GM19452 (cell line): ENCODE data around the gene CFAP73.

Experiments
- ATAC-seq: cut with Tn5 transposase; IDR thresholded peaks from one replicate; pipeline ENCODE4 v1.9.1; 2021; ENCODE audit not compliant: unreplicated experiment

CFAP73 gene

DNA sequence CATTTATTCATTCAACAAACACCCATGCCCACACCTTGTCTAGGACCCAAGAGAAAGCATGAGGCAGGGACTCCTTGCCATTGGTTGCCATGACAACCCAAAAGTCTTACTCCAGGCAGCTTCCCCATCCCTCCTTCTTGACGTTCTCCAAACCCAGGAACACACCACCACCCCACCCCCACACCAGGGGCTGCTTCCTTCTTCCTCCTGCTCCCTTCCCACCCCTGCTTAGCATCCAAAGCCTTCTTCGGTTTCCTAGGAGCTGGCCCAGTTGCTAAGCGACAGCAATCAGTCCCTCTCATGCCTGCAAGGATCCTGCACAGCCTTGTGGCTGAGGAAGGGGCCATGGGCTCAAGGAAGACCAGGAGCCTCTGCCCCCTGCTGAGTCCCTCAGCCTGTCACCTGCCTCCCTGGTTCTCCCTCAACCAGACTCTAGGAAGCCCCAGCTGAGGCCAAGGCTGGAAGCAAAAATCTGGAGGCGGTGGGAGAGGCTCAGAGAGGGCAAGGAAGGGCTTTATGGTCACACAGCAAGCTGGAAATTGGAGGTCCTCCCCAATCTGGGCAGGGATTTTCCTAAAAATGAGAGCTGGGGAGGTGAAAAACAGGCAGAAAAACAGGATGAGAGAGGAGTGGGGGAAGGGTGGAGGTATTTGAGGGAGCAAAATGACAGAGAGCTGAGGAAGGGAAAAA, 29.4 kb upstream of the CFAP73 start:
- no peak for ATAC-seq

DNA sequence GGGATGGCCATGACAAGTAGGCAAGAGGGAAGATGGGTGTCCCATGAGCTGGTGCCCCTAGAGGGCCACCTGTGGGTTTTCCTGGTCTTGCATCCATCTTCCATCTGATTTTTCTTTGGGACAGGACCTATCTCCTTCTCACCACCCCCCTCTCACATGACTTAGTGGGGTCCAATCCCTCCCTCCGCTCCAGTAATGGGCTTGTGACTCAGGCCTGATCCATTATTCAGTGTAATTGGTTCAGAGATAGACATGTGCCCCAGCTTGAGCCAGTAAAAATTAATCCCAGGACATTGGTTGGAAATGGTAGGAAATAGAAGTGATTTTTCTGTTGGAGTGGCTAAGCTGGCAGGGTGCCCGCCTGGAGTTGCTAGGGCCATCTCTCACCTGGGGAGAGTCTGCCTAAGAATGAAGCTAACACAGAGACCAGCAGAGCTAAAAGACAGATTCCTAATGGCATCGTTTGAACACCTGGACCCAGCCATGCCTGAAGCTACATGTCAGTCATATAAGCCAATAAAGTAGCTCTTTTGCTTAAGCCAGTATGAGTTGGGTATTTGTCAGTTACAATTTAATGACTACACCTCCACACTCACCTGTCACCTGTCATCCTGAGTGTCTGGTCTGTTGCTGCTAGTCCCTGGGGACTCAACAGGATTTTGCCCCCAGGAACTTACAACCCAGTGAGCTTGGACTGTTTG, 28.7 kb upstream of the CFAP73 start:
- no peak for ATAC-seq

DNA sequence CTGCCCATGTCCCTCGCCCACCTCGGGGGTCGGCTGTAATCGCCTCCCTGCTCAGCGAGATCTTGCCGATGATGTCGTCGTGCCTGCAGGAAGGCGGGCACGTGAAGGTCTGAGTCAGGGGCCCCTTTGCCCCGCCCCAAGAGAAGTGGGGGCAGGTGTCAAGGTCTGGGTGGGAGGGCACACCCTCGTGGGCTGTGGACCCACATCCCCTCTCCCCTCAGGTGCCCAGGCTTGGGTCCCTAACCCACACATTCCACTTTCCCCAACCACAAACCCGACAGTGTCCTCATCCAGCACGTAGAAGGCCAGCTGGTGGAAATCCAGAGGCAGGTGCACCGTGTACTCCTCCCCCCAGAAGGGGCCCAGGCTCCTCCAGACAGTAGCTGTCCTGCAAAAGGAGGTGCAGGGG, 21.7 kb upstream of the CFAP73 start:
- ATAC-seq: no peak

DNA sequence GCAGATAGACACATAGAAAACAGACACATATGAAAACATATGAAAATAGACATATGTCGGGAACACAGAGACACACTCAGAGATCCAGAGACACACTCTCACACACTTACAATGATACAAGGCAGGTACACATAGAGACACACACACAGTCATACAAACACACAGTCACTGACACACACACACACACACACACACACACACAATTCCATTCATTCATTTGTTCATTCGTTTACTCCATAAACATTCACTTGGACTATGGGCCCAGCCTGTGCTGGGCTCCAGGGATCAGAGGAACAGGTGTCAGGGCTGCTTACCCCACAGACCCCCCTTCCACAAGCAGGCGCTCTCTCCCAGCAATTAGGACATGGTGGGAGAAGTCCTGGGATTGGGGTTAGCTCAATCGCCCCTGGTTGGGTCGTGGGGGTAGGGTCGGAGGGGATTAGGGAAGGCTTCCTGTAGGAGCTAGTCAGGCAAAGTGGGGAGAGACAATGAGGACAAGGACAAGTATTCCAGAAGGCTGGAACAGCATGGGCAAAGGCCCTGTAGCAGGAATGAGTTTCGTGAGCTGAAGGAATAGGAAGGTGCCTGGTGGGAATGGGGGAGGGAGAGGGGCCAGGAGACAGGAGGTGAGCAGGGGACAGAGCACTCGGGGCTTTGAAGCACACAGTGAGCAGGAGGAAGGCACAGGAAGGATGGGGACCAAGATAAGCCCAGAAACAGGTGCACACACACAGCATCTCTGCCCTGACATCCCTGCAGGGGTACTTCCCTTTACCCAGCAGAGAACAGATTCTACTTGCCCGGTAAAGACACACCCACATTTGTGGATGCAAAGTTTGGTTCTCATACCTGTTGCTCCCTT, 20.5 kb upstream of the CFAP73 start:
- ATAC-seq: no peak

DNA sequence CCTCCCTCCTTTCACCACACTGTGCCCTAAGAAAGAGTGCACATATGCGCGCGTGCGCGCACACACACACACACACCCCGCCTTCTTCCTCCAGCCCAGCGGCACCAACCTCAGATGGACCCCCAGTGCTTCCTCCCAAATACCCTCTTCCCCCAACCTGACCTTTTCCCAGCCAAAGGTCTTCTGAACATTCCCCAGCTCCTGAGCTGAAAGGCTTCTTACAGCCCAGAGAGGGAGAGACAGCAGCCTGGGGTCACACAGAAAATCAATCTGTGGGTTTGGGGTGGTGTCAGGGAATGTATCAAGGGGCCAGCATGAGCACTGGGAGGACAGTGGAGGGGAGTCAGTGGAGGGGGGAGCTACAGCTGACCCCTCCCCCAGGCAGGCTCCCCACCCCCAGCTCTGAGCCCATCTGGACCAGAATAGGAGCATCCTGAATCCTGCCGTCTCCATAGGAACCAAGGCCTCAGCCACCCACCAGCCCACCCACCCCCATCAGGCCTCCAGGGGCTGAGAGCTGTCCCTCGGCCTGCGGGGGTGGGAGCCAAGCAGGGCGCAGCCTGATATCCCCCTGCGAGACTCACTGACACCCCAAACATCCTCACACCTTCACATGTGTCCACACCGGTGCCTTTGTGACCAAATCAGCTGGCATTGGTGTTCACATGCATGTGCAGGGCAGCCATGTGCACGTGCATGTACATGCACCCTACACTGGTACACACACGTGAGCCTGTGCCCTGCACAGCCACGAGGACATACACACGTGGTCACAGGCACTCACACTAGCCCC, 19.7 kb upstream of the CFAP73 start:
- ATAC-seq: no peak

DNA sequence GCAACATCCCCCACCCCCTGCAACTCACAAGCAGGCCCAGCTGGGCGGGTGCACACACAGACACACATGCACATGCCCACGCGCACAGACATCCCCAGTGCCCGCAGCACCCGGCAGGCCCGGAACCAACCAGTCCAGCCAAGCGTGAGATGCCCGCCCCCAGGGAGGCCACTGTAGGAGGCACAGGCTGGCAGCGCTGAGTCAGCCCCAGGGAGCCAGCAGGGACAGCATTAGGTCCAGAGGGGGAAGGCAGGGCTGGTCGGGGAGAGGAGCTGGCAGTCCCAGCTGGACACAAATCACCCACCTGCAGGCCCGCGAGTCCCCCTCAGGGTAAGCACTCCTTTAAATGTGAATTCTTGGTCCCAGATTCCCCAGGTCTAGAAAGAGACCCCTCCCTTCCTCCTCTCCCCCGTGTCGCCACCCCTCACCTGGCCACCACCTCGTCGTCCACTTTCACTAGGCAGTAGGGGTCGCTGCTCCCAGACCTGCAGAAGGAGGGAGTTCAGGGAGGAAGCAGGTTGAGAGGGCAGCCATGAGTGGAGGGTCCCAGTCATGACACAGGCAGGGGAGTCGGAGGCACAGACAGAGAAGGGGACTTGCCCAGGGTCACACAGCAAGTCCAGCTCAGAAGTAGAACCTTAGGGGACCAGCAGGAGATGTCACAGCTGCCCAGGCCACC, 18.9 kb upstream of the CFAP73 start:
- ATAC-seq: no peak

DNA sequence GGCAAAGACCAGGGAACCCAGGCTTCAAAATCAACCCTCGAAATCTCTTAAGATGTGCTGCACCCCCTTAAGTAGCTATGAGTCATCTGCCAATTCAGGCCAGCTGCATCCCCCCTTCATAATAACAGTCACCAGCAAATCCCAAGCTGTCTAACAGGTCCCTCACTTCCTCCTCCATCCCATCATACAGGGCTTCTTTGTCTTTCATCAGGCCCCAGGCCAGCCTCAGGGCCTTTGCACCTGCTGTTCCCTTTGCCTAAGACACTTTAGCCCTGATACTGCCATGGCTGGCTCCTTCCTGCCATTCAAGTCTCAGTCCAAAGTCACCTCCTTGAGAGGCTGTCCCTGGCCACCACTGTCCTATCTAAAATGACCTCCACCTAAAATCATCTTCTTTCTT, 18.0 kb upstream of the CFAP73 start:
- ATAC-seq: no peak

DNA sequence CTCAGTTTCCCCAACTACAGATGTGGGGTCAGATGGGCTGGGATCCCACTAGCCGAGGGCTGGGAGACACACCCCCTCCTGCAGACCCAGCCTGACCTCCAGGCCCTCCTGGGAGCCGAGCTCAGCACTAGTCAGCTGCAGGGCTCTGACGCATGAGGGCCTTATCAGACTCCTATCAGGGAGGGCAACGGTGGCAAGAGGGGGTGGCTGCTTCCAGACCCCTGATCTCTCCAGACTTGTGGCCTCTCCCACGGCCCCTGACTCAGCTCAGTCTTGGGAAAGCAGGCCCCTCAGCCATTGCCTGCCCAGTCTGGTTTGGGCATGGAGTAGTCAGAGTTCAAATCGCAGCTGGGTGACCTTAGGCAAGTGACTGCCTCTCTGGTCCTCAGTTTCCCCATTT, 16.5 kb upstream of the CFAP73 start:
- ATAC-seq: no peak

DNA sequence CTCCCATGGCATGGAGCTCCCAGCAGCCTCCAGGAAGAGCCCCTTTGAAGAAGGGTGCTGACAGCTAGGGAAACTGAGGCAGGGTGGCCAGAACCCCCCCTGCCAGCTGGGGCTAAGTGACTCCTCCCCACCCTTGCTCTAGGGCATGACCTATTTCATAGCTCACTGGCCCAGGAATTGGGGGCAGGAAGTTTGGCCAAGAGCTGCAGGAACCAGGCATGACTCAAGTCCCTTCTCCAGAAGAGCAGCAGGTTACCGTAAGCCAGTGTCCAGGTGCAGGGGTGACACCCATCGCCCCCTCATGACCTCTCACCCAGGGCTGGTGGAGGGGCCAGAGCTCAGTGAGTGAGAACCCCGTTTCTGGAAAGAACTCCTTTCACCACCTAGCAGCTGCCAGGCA, 15.9 kb upstream of the CFAP73 start:
- ATAC-seq: no peak

DNA sequence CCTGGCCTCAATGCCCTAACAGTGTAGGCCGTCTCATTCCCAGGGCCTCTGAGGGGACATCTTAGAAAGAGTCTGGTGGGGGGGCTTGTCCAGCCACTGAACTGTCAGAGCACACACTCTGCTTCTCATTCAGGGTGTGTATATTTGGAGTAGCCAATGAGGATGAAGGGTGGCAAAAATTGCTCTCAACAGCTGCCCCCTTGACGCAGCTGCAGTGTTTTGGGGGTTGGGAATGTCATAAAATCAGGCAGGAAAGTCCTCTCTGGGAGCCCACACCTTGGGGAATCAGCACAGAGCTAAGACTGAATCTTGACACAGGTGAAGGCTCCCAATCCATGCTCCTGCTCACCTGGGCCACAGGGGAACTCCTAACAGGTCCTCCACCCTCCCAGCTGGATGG, 15.5 kb upstream of the CFAP73 start:
- no peak for ATAC-seq

DNA sequence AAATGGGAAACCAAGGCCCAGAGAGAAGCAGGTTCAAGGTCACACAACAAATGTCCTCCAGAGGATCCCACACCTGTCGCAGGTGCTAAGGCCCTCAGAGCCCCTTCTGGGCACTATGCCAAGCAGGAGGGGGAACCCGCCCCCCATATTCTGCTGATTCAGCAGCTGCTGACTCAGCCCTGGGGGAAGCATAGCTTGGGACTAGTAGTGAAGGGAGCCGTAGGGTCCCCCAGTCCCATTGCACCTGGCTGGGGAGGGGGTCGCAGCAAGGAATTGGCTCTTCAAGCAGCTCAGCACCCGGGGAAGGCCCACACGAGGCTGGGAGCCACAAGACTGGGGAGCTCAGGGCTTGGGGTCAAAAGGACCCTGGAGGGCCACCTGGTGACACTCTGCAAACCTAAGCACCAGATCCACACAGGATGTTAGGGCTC, 15.0 kb upstream of the CFAP73 start:
- no peak for ATAC-seq

DNA sequence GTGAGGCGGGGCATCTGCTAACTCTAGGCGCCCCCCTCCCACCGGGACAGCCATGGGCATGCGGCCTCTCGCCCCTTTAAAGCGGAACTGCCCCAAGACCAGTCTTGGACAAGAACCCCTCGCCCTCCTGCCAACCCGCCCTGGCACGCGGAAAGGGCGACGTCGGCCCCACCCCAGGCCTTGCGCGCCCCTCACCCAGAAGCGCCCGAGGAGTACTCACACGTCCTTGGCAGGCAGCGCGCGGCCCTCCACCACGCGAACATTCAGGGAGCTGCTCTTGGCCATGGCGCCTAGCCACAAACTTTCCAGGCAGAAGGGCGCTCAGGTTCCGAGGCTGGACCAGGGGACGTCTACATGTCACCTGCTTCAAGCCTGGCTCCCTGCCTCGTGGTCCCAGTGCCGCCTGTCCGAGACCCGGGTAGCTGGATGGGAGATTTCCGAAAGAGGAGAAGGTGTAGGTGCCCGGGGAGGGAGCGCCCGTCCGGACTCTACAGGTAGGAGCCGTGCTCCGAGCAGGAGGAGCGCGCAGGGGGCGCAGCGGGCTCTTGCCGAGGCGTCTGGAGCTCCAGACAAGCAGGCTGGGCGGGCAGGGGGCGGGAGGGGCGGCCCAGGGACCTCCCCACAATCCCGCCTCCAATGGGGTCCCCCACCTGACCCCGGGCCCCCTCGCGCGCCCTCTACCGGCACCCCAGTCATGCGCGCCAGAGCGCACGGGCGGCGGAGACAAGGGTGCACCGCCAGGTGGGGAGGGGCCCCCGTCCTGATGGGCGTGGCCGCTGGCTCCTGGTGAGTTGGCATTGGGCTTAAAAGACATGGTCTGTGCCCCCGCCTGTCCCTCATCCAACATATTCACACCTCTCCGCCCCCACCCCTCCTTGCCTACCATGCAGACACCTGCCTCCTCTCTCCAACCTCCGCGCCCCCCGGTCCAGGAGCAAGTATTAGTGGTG, 14.1 kb upstream of the CFAP73 start, which contains the start of gene RASAL1:
RASAL1 (minus strand) TSS at position 584 of the 950 bp plus-strand sequence; CDS start at position 285, 299 bp downstream.
- ATAC-seq: no peak

DNA sequence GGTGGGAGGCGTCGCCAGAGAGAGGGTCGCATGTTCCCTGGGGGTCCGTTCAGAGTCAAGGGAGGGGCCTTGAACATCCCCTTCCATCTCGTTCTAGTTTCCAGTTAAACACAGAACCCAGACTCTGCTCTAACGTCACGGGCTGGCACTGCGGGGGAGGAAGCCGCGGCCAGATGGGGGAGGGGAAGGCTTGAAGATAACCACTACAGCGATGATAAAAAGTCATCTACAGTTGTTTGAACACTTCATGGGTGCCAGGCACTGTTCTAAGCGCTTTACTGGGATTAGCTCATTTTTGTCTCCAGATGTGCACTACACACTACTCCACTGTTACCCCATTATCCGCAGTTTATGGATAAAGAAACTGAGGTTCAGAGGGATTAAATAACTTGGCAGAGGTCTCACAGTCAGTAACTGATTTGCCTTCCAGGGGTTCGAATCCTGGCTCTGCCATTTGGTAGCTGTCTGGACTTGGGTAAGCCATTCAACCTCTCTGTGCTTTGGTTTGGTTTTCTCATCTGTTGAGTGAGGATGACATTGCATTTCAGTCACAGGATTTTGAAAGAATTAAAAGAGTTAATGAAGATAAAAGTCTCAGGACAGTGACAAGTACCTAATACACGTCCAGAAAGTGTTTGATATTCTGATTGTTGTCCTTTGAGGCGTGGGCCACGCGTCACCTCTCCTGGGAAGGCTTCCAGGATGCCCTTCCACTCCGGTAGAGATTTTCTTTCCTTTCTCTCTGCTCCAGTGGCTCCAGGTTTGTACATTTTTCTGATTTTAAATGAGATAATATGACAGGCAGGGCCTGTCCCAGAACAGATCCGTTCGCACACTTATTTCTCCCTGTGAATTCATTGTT, 13.2 kb upstream of the CFAP73 start:
- no peak for ATAC-seq

DNA sequence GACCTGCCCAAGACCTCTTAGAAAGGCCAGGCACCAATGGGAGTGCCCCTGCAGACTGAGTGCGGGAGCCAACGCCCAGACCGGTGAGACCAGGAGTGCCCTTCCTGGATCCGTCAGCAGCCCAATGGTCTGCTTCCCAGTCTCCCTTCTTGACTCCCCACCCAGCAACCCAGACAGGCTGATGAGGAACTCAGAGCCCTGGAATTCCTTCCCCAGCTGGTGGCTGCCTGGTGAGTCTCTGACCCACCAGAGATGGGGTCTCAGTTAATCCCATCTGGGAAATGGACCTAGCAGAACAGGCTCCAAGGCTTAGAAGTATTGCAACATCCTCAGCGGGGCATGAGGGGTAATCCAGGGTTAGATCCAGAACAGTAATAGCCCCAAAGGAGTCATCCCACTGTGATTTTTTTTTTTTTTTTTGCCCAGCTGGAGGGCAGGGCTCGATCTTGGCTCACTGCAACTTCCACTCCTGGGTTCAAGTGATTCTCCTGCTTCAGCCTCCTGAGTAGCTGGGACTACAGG, 12.5 kb upstream of the CFAP73 start:
- ATAC-seq: no peak

DNA sequence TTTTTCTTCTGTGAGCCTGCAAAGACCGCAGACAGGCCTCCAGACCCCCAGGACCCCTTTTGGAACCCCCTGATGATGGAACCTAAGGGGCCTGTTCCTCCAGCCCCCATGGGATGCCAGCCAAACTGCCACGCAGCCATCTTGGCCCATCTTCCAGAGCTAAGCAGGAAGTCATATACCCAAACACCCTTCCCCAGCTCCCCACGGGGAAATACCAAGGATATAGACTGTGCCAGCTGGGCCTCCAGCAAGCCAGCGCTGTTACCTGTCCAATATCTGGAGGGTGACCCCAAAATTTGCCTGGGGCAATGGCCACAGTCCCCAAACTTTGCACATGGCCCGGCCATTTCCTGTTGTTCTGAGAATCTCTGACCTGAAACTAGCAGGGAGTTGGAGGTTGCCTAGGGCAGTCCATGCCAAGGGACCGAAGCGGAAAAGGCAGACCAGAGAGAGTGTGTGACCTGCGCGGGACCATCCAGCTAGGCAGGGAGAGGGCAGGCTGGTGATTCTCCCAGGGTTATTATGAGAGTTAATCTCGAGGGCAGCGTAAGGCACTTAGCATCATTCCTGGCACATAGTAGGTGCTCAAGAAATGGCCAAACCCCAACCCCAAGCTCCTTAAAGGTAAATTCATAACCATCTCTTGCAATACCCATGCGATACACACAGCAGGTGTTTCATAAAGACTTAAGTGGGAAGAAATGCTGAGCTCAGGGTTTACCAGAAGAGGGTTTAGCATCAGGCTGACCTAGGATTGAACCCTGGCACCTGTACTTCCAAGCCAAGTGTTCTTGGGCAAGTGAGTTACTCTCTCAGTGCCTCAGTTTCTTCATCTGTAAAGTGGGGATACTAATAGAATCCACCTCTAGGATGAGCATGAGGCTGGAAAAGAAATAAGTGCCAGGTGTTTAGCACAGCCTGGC, 11.4 kb upstream of the CFAP73 start:
- no peak for ATAC-seq

DNA sequence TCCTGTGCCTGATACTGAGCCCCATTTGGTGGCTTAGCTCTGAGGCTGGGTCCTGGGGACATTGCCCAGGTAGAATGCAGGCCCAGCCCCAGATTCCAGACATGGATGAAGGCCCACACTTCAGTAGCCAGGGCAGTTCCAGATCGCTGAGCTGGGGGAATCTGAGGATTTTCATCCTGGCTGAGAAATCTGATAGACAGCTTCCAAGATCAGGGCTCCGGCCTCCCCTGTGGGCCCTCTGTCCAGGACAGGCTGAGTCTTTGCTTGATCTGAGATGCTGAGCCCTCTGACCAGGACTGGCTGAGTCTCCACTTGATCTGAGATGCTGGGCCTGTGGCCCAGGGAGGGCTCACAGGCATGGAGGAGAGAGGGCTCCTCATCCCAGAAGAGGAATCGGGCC, 10.7 kb upstream of the CFAP73 start:
- no peak for ATAC-seq

DNA sequence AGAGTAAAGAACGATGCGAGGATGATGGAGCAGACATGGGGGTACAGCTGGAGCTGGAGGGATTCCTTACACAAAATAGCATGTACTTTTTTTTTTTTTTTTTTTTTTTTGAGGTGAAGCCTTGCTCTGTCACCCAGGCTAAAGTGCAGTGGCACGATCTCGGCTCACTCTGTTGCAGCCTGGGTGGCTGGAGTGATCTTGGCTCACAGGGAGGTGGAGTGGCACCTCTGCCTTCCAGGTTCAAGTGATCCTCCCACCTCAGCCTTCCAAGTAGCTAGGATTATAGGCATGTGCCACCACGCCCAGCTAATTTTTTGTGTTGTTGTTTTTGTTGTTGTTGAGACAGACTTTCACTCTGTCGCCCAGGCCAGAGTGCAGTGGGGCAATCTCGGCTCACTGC, 8.8 kb upstream of the CFAP73 start:
- no peak for ATAC-seq
